WTC11 (cell line): ENCODE data around the gene MEDAG. TPM values are rescaled to one million over a fixed set of nuclear protein-coding genes. Genes with fewer than 3 reads are reported as not detected.

Experiments
- ATAC-seq: fragments of 200-7000 bp; cut with Tn5 transposase; 2 replicates; pipeline ENCODE4 v1.10.0; 2021; ENCODE audit warnings: mild to moderate bottlenecking, moderate library complexity
- CTCF ChIA-PET: fragments of 300-600 bp; sonication (Branson Sonifier 250); formaldehyde crosslinking; loops from one replicate; lab custom pipeline; 2021; ENCODE audit warnings: antibody characterized with exemption; lab: Charles Lee
- POLR2A ChIA-PET: fragments of 350-600 bp; sonication (Branson Sonifier 250); formaldehyde crosslinking; loops from one replicate; lab custom pipeline; 2021; ENCODE audit warnings: antibody characterized with exemption; lab: Charles Lee
- DNase-seq: peaks from one replicate; pipeline ENCODE4 v3.0.0; 2021; ENCODE audit warnings: low spot score
- H3K27ac Mint-ChIP-seq: 2 replicates; pipeline ENCODE4 v1.8.0; 2021; ENCODE audit warnings: mixed read lengths
- H3K27me3 Mint-ChIP-seq: 2 replicates; pipeline ENCODE4 v1.8.0; 2021; ENCODE audit warnings: low read depth, mild to moderate bottlenecking, moderate library complexity, mixed read lengths
- H3K36me3 Mint-ChIP-seq: 2 replicates; pipeline ENCODE4 v1.8.0; 2021; ENCODE audit warnings: mixed read lengths
- H3K4me1 Mint-ChIP-seq: 2 replicates; pipeline ENCODE4 v1.8.0; 2022; ENCODE audit warnings: mixed read lengths
- H3K4me3 Mint-ChIP-seq: 2 replicates; pipeline ENCODE4 v1.8.0; 2021; ENCODE audit warnings: mild to moderate bottlenecking, moderate library complexity, mixed read lengths
- H3K9me3 Mint-ChIP-seq: 2 replicates; pipeline ENCODE4 v1.8.0; 2021; ENCODE audit warnings: mixed read lengths
- ATF1 ChIP-seq: sonication (generic); formaldehyde crosslinking; IDR thresholded peaks from 2 replicates; pipeline ENCODE4 v1.8.1; 2023; ENCODE audit warnings: mild to moderate bottlenecking, moderate library complexity, missing genetic modification reagents
- ELF4 ChIP-seq: sonication (generic); formaldehyde crosslinking; IDR thresholded peaks from 2 replicates; pipeline ENCODE4 v1.8.1; 2022; ENCODE audit warnings: low read depth, mild to moderate bottlenecking, moderate library complexity, missing genetic modification reagents
- FOXK1 ChIP-seq: sonication (generic); formaldehyde crosslinking; IDR thresholded peaks from 2 replicates; pipeline ENCODE4 v1.8.0; 2022; ENCODE audit warnings: mild to moderate bottlenecking, moderate library complexity, missing genetic modification reagents
- FOXP1 ChIP-seq: sonication (generic); formaldehyde crosslinking; IDR thresholded peaks from 2 replicates; pipeline ENCODE4 v1.8.0; 2022; ENCODE audit warnings: missing genetic modification reagents, mild to moderate bottlenecking, moderate library complexity, borderline replicate concordance
- GABPB1 ChIP-seq: sonication (generic); formaldehyde crosslinking; IDR thresholded peaks from 2 replicates; pipeline ENCODE4 v1.8.1; 2023; ENCODE audit warnings: mild to moderate bottlenecking, missing genetic modification reagents
- IRF2 ChIP-seq: sonication (generic); formaldehyde crosslinking; IDR thresholded peaks from 2 replicates; pipeline ENCODE4 v1.8.0; 2022; ENCODE audit warnings: low read depth, missing genetic modification reagents, borderline replicate concordance
- NR1H2 ChIP-seq: sonication (generic); formaldehyde crosslinking; IDR thresholded peaks from 2 replicates; pipeline ENCODE4 v1.9.0; 2021; ENCODE audit warnings: mild to moderate bottlenecking, moderate library complexity, missing genetic modification reagents
- OVOL2 ChIP-seq: fragments of 250-450 bp; sonication (Bioruptor Pico); IDR thresholded peaks from 2 replicates; pipeline ENCODE4 v1.9.0; 2021; ENCODE audit warnings: mild to moderate bottlenecking, borderline replicate concordance
- SMAD3 ChIP-seq: sonication (generic); formaldehyde crosslinking; IDR thresholded peaks from 2 replicates; pipeline ENCODE4 v1.8.0; 2022; ENCODE audit warnings: missing genetic modification reagents, mild to moderate bottlenecking, borderline replicate concordance
- SOX15 ChIP-seq: fragments of 250-450 bp; sonication (Bioruptor Pico); IDR thresholded peaks from 2 replicates; pipeline ENCODE4 v1.9.0; 2021; ENCODE audit warnings: mild to moderate bottlenecking
- TCF7 ChIP-seq: sonication (generic); formaldehyde crosslinking; IDR thresholded peaks from 2 replicates; pipeline ENCODE4 v1.8.0; 2022; ENCODE audit warnings: mild to moderate bottlenecking, low read depth, missing genetic modification reagents, moderate library complexity
- TP53 ChIP-seq: sonication (generic); formaldehyde crosslinking; IDR thresholded peaks from 2 replicates; pipeline ENCODE4 v1.8.1; 2023; ENCODE audit warnings: mild to moderate bottlenecking, missing genetic modification reagents
- total RNA-seq: library from RNA; stranded (reverse); gene quantifications from 3 replicates; pipeline ENCODE4 v1.2.3, GENCODE V29; 2021
- TF ChIP-seq, protein P1 (sequence below): sonication (generic); formaldehyde crosslinking; IDR thresholded peaks from 2 replicates; pipeline ENCODE4 v1.8.1; 2022; ENCODE audit warnings: mild to moderate bottlenecking, moderate library complexity, missing genetic modification reagents
- TF ChIP-seq, protein P2 (sequence below): sonication (generic); formaldehyde crosslinking; IDR thresholded peaks from 2 replicates; pipeline ENCODE4 v1.8.0; 2022; ENCODE audit warnings: mild to moderate bottlenecking, missing genetic modification reagents
- TF ChIP-seq, protein P3 (sequence below): sonication (generic); formaldehyde crosslinking; IDR thresholded peaks from 2 replicates; pipeline ENCODE4 v1.8.1; 2022; ENCODE audit warnings: low read depth, mild to moderate bottlenecking, moderate library complexity, missing genetic modification reagents, borderline replicate concordance
- TF ChIP-seq, protein P4 (sequence below): sonication (generic); formaldehyde crosslinking; IDR thresholded peaks from 2 replicates; pipeline ENCODE4 v1.8.0; 2022; ENCODE audit warnings: missing genetic modification reagents
- TF ChIP-seq, protein P5 (sequence below): sonication (generic); formaldehyde crosslinking; IDR thresholded peaks from 2 replicates; pipeline ENCODE4 v1.8.0; 2022; ENCODE audit warnings: mild to moderate bottlenecking, missing genetic modification reagents
- TF ChIP-seq, protein P6 (sequence below): fragments of 250-450 bp; sonication (Bioruptor Pico); IDR thresholded peaks from 2 replicates; pipeline ENCODE4 v1.9.0; 2021; ENCODE audit warnings: mild to moderate bottlenecking, borderline replicate concordance
- TF ChIP-seq, protein P7 (sequence below): sonication (generic); formaldehyde crosslinking; IDR thresholded peaks from 2 replicates; pipeline ENCODE4 v1.8.1; 2023; ENCODE audit warnings: mild to moderate bottlenecking, missing genetic modification reagents, moderate library complexity

Gene MEDAG
- total RNA-seq, 1 experiment from 2014 or later, result 2.1 TPM

DNA sequence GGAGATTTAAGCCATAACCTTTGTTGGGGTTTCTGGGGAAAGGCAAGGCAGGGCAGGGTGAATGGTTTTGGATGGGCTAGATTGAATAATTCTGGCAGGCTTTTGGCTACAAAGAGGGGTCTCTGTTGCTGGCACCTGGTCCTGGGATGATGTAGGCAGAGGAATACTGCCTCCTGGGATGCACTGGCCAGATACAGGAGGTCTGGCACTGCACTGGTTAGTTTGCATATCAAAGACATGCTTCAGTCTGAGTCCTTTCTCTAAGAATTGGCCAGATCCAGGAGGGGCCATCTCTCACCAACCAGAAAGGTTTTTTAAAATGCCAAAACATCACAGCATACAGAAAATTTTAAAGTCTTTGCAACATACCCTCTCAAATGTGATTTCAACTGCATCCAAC is 8.0 kb upstream of the MEDAG start (continued):
- TF ChIP-seq ATF1 (CRISPR knock-in tag) (no peak), ELF4 (CRISPR knock-in tag) (no peak), SOX15 (CRISPR knock-in tag) (no peak), SMAD3 (no peak), FOXK1 (CRISPR knock-in tag) (no peak), IRF2 (CRISPR knock-in tag) (no peak), TCF7 (CRISPR knock-in tag) (no peak)
- TF ChIP-seq, protein P1, sequence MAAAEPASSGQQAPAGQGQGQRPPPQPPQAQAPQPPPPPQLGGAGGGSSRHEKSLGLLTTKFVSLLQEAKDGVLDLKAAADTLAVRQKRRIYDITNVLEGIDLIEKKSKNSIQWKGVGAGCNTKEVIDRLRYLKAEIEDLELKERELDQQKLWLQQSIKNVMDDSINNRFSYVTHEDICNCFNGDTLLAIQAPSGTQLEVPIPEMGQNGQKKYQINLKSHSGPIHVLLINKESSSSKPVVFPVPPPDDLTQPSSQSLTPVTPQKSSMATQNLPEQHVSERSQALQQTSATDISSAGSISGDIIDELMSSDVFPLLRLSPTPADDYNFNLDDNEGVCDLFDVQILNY (CRISPR knock-in tag), result no peak
- TF ChIP-seq, protein P2, sequence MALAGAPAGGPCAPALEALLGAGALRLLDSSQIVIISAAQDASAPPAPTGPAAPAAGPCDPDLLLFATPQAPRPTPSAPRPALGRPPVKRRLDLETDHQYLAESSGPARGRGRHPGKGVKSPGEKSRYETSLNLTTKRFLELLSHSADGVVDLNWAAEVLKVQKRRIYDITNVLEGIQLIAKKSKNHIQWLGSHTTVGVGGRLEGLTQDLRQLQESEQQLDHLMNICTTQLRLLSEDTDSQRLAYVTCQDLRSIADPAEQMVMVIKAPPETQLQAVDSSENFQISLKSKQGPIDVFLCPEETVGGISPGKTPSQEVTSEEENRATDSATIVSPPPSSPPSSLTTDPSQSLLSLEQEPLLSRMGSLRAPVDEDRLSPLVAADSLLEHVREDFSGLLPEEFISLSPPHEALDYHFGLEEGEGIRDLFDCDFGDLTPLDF (CRISPR knock-in tag), result no peak

DNA sequence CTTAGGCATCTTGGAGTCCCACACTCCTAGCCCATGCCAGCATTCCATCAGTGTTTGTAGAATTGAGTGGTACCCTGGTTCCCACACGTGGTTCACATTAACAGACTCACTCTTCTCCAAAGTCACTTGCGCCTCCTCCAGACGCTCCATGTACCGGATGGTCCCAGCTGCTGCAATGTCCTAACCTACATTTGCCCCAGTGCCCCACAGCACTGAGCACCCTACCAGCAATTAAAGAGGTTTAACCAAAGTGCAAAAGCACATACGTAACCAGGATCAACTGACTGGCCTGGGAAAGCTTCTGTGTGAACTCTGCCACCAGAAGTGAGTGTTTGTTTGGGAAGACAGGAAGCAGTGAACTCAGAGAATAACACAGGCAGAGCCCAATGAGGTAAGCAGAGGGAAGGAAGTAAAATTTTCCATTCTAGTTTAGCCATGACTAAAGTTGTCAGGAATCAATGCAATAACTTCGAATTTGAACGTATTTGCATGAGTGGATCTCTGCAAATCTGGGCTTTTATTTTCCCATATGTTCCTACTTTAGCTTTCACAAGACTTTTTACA is 7.3 kb upstream of the MEDAG start:
- H3K9me3 Mint-ChIP-seq, result 0 out of 2 replicates have a peak, but pooled peaks cover 4% of the 10 kb centered on the region
- H3K4me1 Mint-ChIP-seq, result peaks cover 12% of the 10 kb centered on the region
- no peak for DNase-seq
- ChIA-PET POLR2A (no interaction called here), CTCF (no interaction called here)
- TF ChIP-seq NR1H2 (CRISPR knock-in tag), result no peak
- 0 out of 2 replicates have a peak, but pooled peaks have one; percentile 15 for TF ChIP-seq GABPB1 (CRISPR knock-in tag)
- TF ChIP-seq, protein P3, sequence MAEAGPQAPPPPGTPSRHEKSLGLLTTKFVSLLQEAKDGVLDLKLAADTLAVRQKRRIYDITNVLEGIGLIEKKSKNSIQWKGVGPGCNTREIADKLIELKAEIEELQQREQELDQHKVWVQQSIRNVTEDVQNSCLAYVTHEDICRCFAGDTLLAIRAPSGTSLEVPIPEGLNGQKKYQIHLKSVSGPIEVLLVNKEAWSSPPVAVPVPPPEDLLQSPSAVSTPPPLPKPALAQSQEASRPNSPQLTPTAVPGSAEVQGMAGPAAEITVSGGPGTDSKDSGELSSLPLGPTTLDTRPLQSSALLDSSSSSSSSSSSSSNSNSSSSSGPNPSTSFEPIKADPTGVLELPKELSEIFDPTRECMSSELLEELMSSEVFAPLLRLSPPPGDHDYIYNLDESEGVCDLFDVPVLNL (CRISPR knock-in tag), result no peak
- TF ChIP-seq FOXP1 (CRISPR knock-in tag), result no peak
- no peaks in the 10 kb centered on the region for H3K36me3 Mint-ChIP-seq
- no peak for ATAC-seq
- no peak overlapping the region for H3K4me3 Mint-ChIP-seq
- peaks cover 8% of the 10 kb centered on the region for H3K27me3 Mint-ChIP-seq
- no peak overlapping the region for H3K27ac Mint-ChIP-seq

DNA sequence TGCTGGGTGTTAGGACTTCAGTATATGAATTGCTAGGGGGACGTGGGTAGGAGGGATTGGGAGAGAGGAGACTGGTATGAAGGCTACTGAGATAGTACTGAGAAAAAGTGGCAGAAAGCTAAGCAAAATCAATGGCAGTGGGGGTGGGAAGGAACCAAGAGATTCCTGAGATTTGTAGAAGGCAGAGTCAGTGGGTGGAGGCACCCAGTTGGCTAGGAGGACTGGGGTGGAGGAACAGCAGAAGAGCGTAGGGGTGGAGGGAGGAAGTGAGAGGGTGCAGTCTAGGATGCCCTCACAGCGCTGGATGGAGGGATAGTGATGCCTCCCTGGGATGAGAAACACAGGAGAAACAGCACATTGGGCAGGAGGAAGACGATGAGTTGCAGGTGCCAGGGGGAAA is 5.6 kb upstream of the MEDAG start:
- no peaks in the 10 kb centered on the region for H3K9me3 Mint-ChIP-seq

More for the DNA sequence above, 5.6 kb upstream of the MEDAG start:
- ATAC-seq, result no peak
- TF ChIP-seq, protein P4, sequence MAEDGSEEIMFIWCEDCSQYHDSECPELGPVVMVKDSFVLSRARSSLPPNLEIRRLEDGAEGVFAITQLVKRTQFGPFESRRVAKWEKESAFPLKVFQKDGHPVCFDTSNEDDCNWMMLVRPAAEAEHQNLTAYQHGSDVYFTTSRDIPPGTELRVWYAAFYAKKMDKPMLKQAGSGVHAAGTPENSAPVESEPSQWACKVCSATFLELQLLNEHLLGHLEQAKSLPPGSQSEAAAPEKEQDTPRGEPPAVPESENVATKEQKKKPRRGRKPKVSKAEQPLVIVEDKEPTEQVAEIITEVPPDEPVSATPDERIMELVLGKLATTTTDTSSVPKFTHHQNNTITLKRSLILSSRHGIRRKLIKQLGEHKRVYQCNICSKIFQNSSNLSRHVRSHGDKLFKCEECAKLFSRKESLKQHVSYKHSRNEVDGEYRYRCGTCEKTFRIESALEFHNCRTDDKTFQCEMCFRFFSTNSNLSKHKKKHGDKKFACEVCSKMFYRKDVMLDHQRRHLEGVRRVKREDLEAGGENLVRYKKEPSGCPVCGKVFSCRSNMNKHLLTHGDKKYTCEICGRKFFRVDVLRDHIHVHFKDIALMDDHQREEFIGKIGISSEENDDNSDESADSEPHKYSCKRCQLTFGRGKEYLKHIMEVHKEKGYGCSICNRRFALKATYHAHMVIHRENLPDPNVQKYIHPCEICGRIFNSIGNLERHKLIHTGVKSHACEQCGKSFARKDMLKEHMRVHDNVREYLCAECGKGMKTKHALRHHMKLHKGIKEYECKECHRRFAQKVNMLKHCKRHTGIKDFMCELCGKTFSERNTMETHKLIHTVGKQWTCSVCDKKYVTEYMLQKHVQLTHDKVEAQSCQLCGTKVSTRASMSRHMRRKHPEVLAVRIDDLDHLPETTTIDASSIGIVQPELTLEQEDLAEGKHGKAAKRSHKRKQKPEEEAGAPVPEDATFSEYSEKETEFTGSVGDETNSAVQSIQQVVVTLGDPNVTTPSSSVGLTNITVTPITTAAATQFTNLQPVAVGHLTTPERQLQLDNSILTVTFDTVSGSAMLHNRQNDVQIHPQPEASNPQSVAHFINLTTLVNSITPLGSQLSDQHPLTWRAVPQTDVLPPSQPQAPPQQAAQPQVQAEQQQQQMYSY, result no peak
- TF ChIP-seq, protein P5, sequence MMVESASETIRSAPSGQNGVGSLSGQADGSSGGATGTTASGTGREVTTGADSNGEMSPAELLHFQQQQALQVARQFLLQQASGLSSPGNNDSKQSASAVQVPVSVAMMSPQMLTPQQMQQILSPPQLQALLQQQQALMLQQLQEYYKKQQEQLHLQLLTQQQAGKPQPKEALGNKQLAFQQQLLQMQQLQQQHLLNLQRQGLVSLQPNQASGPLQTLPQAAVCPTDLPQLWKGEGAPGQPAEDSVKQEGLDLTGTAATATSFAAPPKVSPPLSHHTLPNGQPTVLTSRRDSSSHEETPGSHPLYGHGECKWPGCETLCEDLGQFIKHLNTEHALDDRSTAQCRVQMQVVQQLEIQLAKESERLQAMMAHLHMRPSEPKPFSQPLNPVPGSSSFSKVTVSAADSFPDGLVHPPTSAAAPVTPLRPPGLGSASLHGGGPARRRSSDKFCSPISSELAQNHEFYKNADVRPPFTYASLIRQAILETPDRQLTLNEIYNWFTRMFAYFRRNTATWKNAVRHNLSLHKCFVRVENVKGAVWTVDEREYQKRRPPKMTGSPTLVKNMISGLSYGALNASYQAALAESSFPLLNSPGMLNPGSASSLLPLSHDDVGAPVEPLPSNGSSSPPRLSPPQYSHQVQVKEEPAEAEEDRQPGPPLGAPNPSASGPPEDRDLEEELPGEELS, result no peak
- TF ChIP-seq TP53, result no peak
- TF ChIP-seq, protein P6, sequence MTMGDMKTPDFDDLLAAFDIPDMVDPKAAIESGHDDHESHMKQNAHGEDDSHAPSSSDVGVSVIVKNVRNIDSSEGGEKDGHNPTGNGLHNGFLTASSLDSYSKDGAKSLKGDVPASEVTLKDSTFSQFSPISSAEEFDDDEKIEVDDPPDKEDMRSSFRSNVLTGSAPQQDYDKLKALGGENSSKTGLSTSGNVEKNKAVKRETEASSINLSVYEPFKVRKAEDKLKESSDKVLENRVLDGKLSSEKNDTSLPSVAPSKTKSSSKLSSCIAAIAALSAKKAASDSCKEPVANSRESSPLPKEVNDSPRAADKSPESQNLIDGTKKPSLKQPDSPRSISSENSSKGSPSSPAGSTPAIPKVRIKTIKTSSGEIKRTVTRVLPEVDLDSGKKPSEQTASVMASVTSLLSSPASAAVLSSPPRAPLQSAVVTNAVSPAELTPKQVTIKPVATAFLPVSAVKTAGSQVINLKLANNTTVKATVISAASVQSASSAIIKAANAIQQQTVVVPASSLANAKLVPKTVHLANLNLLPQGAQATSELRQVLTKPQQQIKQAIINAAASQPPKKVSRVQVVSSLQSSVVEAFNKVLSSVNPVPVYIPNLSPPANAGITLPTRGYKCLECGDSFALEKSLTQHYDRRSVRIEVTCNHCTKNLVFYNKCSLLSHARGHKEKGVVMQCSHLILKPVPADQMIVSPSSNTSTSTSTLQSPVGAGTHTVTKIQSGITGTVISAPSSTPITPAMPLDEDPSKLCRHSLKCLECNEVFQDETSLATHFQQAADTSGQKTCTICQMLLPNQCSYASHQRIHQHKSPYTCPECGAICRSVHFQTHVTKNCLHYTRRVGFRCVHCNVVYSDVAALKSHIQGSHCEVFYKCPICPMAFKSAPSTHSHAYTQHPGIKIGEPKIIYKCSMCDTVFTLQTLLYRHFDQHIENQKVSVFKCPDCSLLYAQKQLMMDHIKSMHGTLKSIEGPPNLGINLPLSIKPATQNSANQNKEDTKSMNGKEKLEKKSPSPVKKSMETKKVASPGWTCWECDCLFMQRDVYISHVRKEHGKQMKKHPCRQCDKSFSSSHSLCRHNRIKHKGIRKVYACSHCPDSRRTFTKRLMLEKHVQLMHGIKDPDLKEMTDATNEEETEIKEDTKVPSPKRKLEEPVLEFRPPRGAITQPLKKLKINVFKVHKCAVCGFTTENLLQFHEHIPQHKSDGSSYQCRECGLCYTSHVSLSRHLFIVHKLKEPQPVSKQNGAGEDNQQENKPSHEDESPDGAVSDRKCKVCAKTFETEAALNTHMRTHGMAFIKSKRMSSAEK, result no peak
- TF ChIP-seq, protein P7, sequence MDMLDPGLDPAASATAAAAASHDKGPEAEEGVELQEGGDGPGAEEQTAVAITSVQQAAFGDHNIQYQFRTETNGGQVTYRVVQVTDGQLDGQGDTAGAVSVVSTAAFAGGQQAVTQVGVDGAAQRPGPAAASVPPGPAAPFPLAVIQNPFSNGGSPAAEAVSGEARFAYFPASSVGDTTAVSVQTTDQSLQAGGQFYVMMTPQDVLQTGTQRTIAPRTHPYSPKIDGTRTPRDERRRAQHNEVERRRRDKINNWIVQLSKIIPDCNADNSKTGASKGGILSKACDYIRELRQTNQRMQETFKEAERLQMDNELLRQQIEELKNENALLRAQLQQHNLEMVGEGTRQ (CRISPR knock-in tag), result no peak
- no peak for TF ChIP-seq OVOL2 (CRISPR knock-in tag)
- Mint-ChIP-seq H3K36me3 (no peaks in the 10 kb centered on the region), H3K27ac (no peak overlapping the region), H3K4me3 (no peak overlapping the region), H3K4me1 (peaks cover 12% of the 10 kb centered on the region), H3K27me3 (peaks cover 25% of the 10 kb centered on the region)
- DNase-seq, result no peak
- POLR2A ChIA-PET, result no interaction called here
- CTCF ChIA-PET, result interaction anchor here (1.2 to 2.0 kb wide), 3 partner anchors 8 to 144 kb away, joined by 3 to 8 read pairs (median 5); no protein-coding TSS in a partner anchor
